ENCODE results near the gene TM6SF1. TPM values are rescaled to one million over a fixed set of nuclear protein-coding genes. Genes with fewer than 3 reads are reported as not detected.

Gene TM6SF1
- total RNA-seq, 4 donors from 2014 or later = 2.0 to 3.5 (median 2.4) TPM

GRCh38 chr15:83178869-83179325, 71.5 kb downstream of the TM6SF1 start:
- TF ChIP-seq CTCF (IDR thresholded peaks at IDR 0.05) (no peak), POLR2A (IDR thresholded peaks at IDR 0.05) (no peak)
- DNase-seq (ENCODE audit: low spot score in 2 of 2) = no peak
- intact Hi-C loops (cut with DNase I; ENCODE audit: low total_unique reads) = no loop called here
- WGBS, 2 donors = 83 to 95% methylated on average over 3 of the region's 3 CpGs
- no peak overlapping the region for H3K4me3 ChIP-seq (ENCODE audit: low read depth, poor library complexity, severe bottlenecking)

DNA sequence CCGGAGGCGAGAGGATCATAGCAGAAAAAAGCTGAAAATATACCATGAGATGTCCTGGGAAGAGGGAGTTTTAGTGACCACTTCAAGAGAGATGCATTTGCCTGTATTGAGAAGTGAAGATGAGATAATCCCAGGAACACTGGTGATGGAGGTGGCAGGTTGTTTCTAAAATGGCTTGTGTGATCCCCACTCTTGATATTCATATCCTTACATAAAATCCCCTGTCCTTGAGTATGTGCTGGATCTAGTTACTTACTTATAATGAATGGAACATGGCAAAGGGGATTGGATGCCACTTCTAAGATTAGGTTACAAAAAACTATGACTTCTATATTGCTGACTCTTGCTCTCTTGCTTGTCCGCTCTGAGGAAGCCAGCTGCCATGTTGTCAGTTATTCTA, 78.1 kb downstream of the TM6SF1 start:
- no peak for DNase-seq (ENCODE audit: low spot score in 2 of 2)
- H3K4me3 ChIP-seq (ENCODE audit: low read depth, poor library complexity, severe bottlenecking) = no peak overlapping the region
- TF ChIP-seq CTCF (IDR thresholded peaks at IDR 0.05) = no peak
- TF ChIP-seq POLR2A (IDR thresholded peaks at IDR 0.05) = no peak
- WGBS, 2 donors = 96 to 99% methylated on average over 3 of the region's 3 CpGs
- intact Hi-C loops (cut with DNase I; ENCODE audit: low total_unique reads) = no loop called here

Small RNA genes lying within 50 kb of the gene (microRNA-seq; reads per million reads assigned to microRNA genes)
- gene MIR4515 (ENCODE audit: borderline number of aligned reads in 1 of 2, borderline replicate concordance in 2 of 2) = 0 reads per million in 2 donors

Other genes with a start within 250 kb of the TM6SF1 start
- gene HOMER2, start 154.9 kb upstream of the TM6SF1 start, total RNA-seq = 100 to 1,000 TPM in 2 of 4 donors, 10 to 100 TPM in 2; 88.3 to 129 (median 108) TPM
- gene RAMAC, start 121.4 kb upstream of the TM6SF1 start, total RNA-seq = 10 to 100 TPM; 26.5 to 32.1 (median 29.5) TPM
- gene C15orf40, start 96.0 kb upstream of the TM6SF1 start, total RNA-seq = 10 to 100 TPM in 3 of 4 donors, 1 to 10 TPM in 1; 8.6 to 28.2 (median 22.5) TPM
- gene BTBD1, start 40.4 kb upstream of the TM6SF1 start, total RNA-seq = 10 to 100 TPM; 46.2 to 57.5 (median 50.8) TPM
- gene HDGFL3, start 100.2 kb downstream of the TM6SF1 start, total RNA-seq = 10 to 100 TPM in 3 of 4 donors, 1 to 10 TPM in 1; 5.7 to 19.0 (median 12.4) TPM
- gene BNC1, start 177.0 kb downstream of the TM6SF1 start, total RNA-seq = 10 to 100 TPM; 26.2 to 31.6 (median 28.8) TPM

Data from lower leg skin (tissue), 4 donors.